HEK293T (cell line): ENCODE measurements around the gene BICDL1.
A peak's percentile ranks its signal among the peaks of the same experiment; 100 is the strongest.

Source experiments
- CTCF ChIA-PET: fragments of 350-600 bp; formaldehyde crosslinking; extraction: SDS; loops from one replicate; lab custom pipeline; 2021; ENCODE audit warnings: antibody characterized with exemption, inconsistent platforms; lab: Yijun Ruan, JAX
- POLR2A ChIA-PET: fragments of 350-600 bp; formaldehyde crosslinking; extraction: SDS; loops from one replicate; lab custom pipeline; 2020; ENCODE audit warnings: antibody characterized with exemption, inconsistent platforms; lab: Yijun Ruan, JAX
- DNase-seq: peaks from one replicate; pipeline ENCODE4 v3.0.0; 2012; ENCODE audit warnings: mixed read lengths; ENCODE audit errors: extremely low spot score
- ARNT ChIP-seq: fragments of 450-650 bp; IDR thresholded peaks from 2 replicates; pipeline ENCODE4 v1.6.1; 2017; ENCODE audit warnings: mild to moderate bottlenecking
- BHLHE40 ChIP-seq: fragments of 450-650 bp; IDR thresholded peaks from 2 replicates; pipeline ENCODE4 v1.6.1; 2016; ENCODE audit warnings: mild to moderate bottlenecking, moderate library complexity, borderline replicate concordance
- CTBP1 ChIP-seq: fragments of 450-650 bp; IDR thresholded peaks from 2 replicates; pipeline ENCODE4 v1.6.1; 2016; ENCODE audit warnings: borderline replicate concordance
- ELF4 ChIP-seq: fragments of 450-650 bp; IDR thresholded peaks from 2 replicates; pipeline ENCODE4 v1.6.1; 2017; ENCODE audit warnings: antibody characterized with exemption
- FOXA1 ChIP-seq: fragments of 450-650 bp; IDR thresholded peaks from 2 replicates; pipeline ENCODE4 v1.6.1; 2016; ENCODE audit warnings: mild to moderate bottlenecking
- FOXK2 ChIP-seq: fragments of 450-650 bp; IDR thresholded peaks from 2 replicates; pipeline ENCODE4 v1.6.1; 2016; ENCODE audit warnings: mild to moderate bottlenecking
- FOXM1 ChIP-seq: fragments of 450-650 bp; IDR thresholded peaks from 2 replicates; pipeline ENCODE4 v1.6.1; 2017; ENCODE audit warnings: mild to moderate bottlenecking, borderline replicate concordance
- HDGF ChIP-seq: fragments of 450-650 bp; IDR thresholded peaks from 2 replicates; pipeline ENCODE4 v1.6.1; 2017; ENCODE audit warnings: antibody characterized with exemption, borderline replicate concordance
- L3MBTL2 ChIP-seq: fragments of 450-650 bp; conservative IDR thresholded peaks from 2 replicates; pipeline ENCODE4 v1.6.1; 2016; ENCODE audit warnings: mild to moderate bottlenecking
- LEF1 ChIP-seq: fragments of 450-650 bp; IDR thresholded peaks from 2 replicates; pipeline ENCODE4 v1.6.1; 2017; ENCODE audit warnings: mild to moderate bottlenecking, borderline replicate concordance
- NFRKB ChIP-seq: fragments of 450-650 bp; IDR thresholded peaks from 2 replicates; pipeline ENCODE4 v1.6.1; 2016; ENCODE audit warnings: mild to moderate bottlenecking, moderate library complexity
- PKNOX1 ChIP-seq: fragments of 450-650 bp; IDR thresholded peaks from 2 replicates; pipeline ENCODE4 v1.6.1; 2016
- SP1 ChIP-seq: fragments of 450-650 bp; IDR thresholded peaks from 2 replicates; pipeline ENCODE4 v1.6.1; 2017
- SUZ12 ChIP-seq: fragments of 450-650 bp; IDR thresholded peaks from 2 replicates; pipeline ENCODE4 v1.6.1; 2016; ENCODE audit warnings: mild to moderate bottlenecking
- TARDBP ChIP-seq: fragments of 450-650 bp; IDR thresholded peaks from 2 replicates; pipeline ENCODE4 v1.6.1; 2016
- ZNF384 ChIP-seq: fragments of 450-650 bp; IDR thresholded peaks from 2 replicates; pipeline ENCODE4 v1.6.1; 2016

The BICDL1 gene

GRCh38 chr12:119989731-119990381, 820 bp downstream of the BICDL1 start:
- ChIA-PET CTCF (no interaction called here), POLR2A (interaction anchor here (0.6 kb wide), 1 partner anchor 211 kb away, joined by 3 read pairs; no protein-coding TSS in a partner anchor)
- TF ChIP-seq SP1 (no peak), FOXK2 (no peak), NFRKB (no peak), BHLHE40 (no peak), CTBP1 (no peak)
- peak; percentile 84 for DNase-seq

- ChIA-PET POLR2A (no interaction called here), CTCF (no interaction called here)
- no peak for DNase-seq
- TF ChIP-seq NFRKB: no peak
- no peak for TF ChIP-seq PKNOX1
- TF ChIP-seq L3MBTL2: no peak
- no peak for TF ChIP-seq BHLHE40
- no peak for TF ChIP-seq ARNT
- no peak for TF ChIP-seq LEF1
- TF ChIP-seq FOXM1: no peak
- TF ChIP-seq TARDBP: no peak
- no peak for TF ChIP-seq ZNF384
- no peak for TF ChIP-seq FOXA1
- no peak for TF ChIP-seq ELF4
These were observed 1.4 kb downstream of the BICDL1 start for GRCh38 chr12:119990382-119990874.

DNA sequence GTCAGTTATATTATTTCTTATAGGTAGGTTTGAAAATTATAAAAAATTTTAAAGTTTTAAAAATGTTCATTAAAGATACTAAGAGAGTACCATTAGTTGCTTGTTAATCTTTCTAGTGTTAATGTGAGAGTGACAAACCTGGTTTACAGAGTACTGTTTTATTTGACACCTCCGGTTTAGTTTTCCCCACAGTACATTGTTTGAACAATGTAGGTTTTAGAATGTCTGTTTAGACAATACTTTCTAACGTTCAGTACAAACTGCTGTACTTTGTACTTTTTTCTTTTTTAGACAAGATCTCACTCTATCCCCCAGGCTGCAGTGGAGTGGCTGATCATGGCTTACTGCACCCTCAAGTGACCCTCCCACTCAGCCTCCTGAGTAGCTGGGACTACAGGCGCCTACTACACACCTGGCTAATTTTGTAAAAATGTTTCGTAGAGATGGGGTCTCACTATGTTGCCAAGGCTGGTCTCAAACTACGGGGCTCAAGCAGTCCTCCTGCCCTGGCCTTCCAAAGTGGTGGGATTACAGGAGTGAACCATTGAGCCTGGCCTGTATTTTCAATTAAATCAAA, 3.2 kb downstream of the BICDL1 start:
- ChIA-PET POLR2A (no interaction called here), CTCF (no interaction called here)
- DNase-seq: no peak
- no peak for TF ChIP-seq FOXK2
- TF ChIP-seq BHLHE40: no peak

GRCh38 chr12:119994892-119995658, 6.0 kb downstream of the BICDL1 start:
- ChIA-PET POLR2A (no interaction called here), CTCF (no interaction called here)
- TF ChIP-seq SUZ12: no peak
- no peak for TF ChIP-seq ELF4
- no peak for TF ChIP-seq HDGF
- no peak for TF ChIP-seq L3MBTL2
- no peak for TF ChIP-seq NFRKB
- TF ChIP-seq BHLHE40: no peak
- no peak for TF ChIP-seq PKNOX1
- no peak for TF ChIP-seq ZNF384
- TF ChIP-seq LEF1: no peak
- TF ChIP-seq FOXA1: no peak
- TF ChIP-seq TARDBP: no peak
- TF ChIP-seq FOXM1: no peak
- no peak for DNase-seq

- no peak for DNase-seq
- no peak for TF ChIP-seq ZNF384
- no peak for TF ChIP-seq SUZ12
- TF ChIP-seq FOXA1: no peak
- TF ChIP-seq LEF1: no peak
- no peak for TF ChIP-seq BHLHE40
- no peak for TF ChIP-seq HDGF
- no peak for TF ChIP-seq ARNT
- TF ChIP-seq ELF4: no peak
- TF ChIP-seq FOXM1: no peak
- no peak for TF ChIP-seq L3MBTL2
- TF ChIP-seq FOXK2: no peak
- no peak for TF ChIP-seq SP1
- TF ChIP-seq TARDBP: no peak
- TF ChIP-seq PKNOX1: no peak
- TF ChIP-seq NFRKB: no peak
- no peak for TF ChIP-seq CTBP1
- ChIA-PET CTCF (no interaction called here), POLR2A (interaction anchor here (0.6 kb wide), 1 partner anchor 18 kb away, joined by 3 read pairs; no protein-coding TSS in a partner anchor)
These were observed 7.4 kb downstream of the BICDL1 start for GRCh38 chr12:119996417-119996816.
